ENCODE results near the gene KRTAP5-1.

- no peak for TF ChIP-seq CTCF (optimal IDR thresholded peaks at IDR 0.05 in 1 of 3, IDR thresholded peaks at IDR 0.05 in 1 of 3, conservative IDR thresholded peaks at IDR 0.05 in 1 of 3; ENCODE audit: extremely low read depth in 1 of 3, insufficient read depth in 2 of 3, low read length in 3 of 3)
- TF ChIP-seq EZH2 (IDR thresholded peaks at IDR 0.05; ENCODE audit: low read length) = no peak
These were observed 29.4 kb downstream of the KRTAP5-1 start for GRCh38 chr11:1555713-1556153.
